SK-N-SH (cell line): Measurements from ENCODE around the gene NT5DC3. TPM values are rescaled to one million over a fixed set of nuclear protein-coding genes. Genes with fewer than 3 reads are reported as not detected.

ENCODE experiments used
- CTCF ChIA-PET: fragments of 300-600, 350-600 bp; formaldehyde crosslinking; extraction: SDS; loops from one replicate; lab custom pipeline; 2021; lab: Yijun Ruan, JAX
- POLR2A ChIA-PET: fragments of 350-600 bp; sonication (Branson Sonifier 250); formaldehyde crosslinking; extraction: SDS; loops from one replicate; lab custom pipeline; 2020; ENCODE audit warnings: antibody characterized with exemption, inconsistent platforms; lab: Yijun Ruan, JAX
- DNase-seq: peaks from one replicate; pipeline ENCODE4 v3.0.0; 2012
- H2AFZ ChIP-seq: fragments of 200-600 bp; sonication (generic); 2 replicates; pipeline ENCODE4 v1.8.1; 2016; ENCODE audit warnings: antibody characterized with exemption, mild to moderate bottlenecking, low read depth
- H3F3A ChIP-seq: fragments of 200-600 bp; sonication (generic); replicated peaks from 2 replicates; pipeline ENCODE3; 2016; ENCODE audit warnings: antibody characterized with exemption, mild to moderate bottlenecking; ENCODE audit not compliant: insufficient read depth
- H3K27ac ChIP-seq, 2 experiments: fragments of 200-500 bp in 1 of 2; fragments of 200-600 bp in 1 of 2; sonication (Bioruptor generic) in 1 of 2; sonication (generic), shearing (Covaris generic) in 1 of 2; 2 replicates each; pipeline versions ENCODE4 v1.5.1 to v1.6.1; 2014 to 2016; ENCODE audit warnings: low read depth in 2 of 2, inconsistent platforms in 1 of 2, low read length in 1 of 2, mild to moderate bottlenecking in 1 of 2, mixed read lengths in 1 of 2
- H3K27me3 ChIP-seq: fragments of 200-600 bp; sonication (generic), shearing (Covaris generic); 2 replicates; pipeline ENCODE4 v1.6.1; 2016; ENCODE audit warnings: mixed run types; ENCODE audit not compliant: insufficient read depth
- H3K36me3 ChIP-seq, 2 experiments: fragments of 200-500 bp in 1 of 2; fragments of 200-600 bp in 1 of 2; sonication (Bioruptor generic) in 1 of 2; sonication (generic) in 1 of 2; replicated peaks in 1 of 2; 2 replicates each; pipeline versions ENCODE3 to v1.5.1; 2014 to 2016; ENCODE audit warnings: low read length in 1 of 2, mild to moderate bottlenecking in 1 of 2; ENCODE audit not compliant: insufficient read depth in 2 of 2, control insufficient read depth in 1 of 2
- H3K4me1 ChIP-seq, 2 experiments: fragments of 200-500 bp in 1 of 2; fragments of 200-600 bp in 1 of 2; sonication (Bioruptor generic) in 1 of 2; sonication (generic), shearing (Covaris generic) in 1 of 2; 2 replicates each; pipeline versions ENCODE4 v1.5.1 to v1.6.1; 2014 to 2016; ENCODE audit warnings: low read depth in 1 of 2, low read length in 1 of 2, mixed run types in 1 of 2; ENCODE audit not compliant: insufficient read depth in 2 of 2, control insufficient read depth in 1 of 2
- H3K4me2 ChIP-seq: fragments of 200-600 bp; sonication (generic), shearing (Covaris generic); 2 replicates; pipeline ENCODE4 v1.6.1; 2017; ENCODE audit warnings: mixed run types
- H3K4me3 ChIP-seq, 2 experiments: fragments of 200-500 bp in 1 of 2; fragments of 200-600 bp in 1 of 2; sonication (Bioruptor generic) in 1 of 2; sonication (generic), shearing (Covaris generic) in 1 of 2; 2 replicates each; pipeline versions ENCODE4 v1.5.1 to v1.8.1; 2014 to 2016; ENCODE audit warnings: low read depth in 2 of 2, inconsistent platforms in 1 of 2, low read length in 1 of 2, mild to moderate bottlenecking in 1 of 2, mixed read lengths in 1 of 2, moderate library complexity in 1 of 2
- H3K79me2 ChIP-seq: fragments of 200-600 bp; sonication (generic); 2 replicates; pipeline ENCODE4 v1.8.1; 2017; ENCODE audit warnings: mild to moderate bottlenecking; ENCODE audit not compliant: insufficient read depth
- H3K9ac ChIP-seq: fragments of 200-600 bp; sonication (generic); 2 replicates; pipeline ENCODE4 v1.6.1; 2017; ENCODE audit warnings: mixed run types
- H3K9me2 ChIP-seq: fragments of 200-600 bp; sonication (generic); 2 replicates; pipeline ENCODE4 v1.6.1; 2017; ENCODE audit warnings: mixed run types
- H3K9me3 ChIP-seq: fragments of 200-600 bp; sonication (generic); 2 replicates; pipeline ENCODE4 v1.6.1; 2017; ENCODE audit warnings: mixed run types, mild to moderate bottlenecking, moderate library complexity
- H4K20me1 ChIP-seq: fragments of 200-600 bp; sonication (generic); 2 replicates; pipeline ENCODE4 v1.6.1; 2017; ENCODE audit warnings: mild to moderate bottlenecking, mixed run types; ENCODE audit not compliant: insufficient read depth
- CHD2 ChIP-seq: fragments of 150-350 bp; IDR thresholded peaks from 2 replicates; pipeline ENCODE4 v1.6.1; 2018; ENCODE audit warnings: low read length; ENCODE audit not compliant: partially characterized antibody
- CTCF ChIP-seq: fragments of 200-600 bp; sonication (generic); IDR thresholded peaks from 2 replicates; pipeline ENCODE4 v1.6.1; 2017; ENCODE audit warnings: antibody characterized with exemption, mild to moderate bottlenecking, moderate library complexity
- ELF1 ChIP-seq: IDR thresholded peaks from 2 replicates; pipeline ENCODE4 v1.4.0; 2012
- EP300 ChIP-seq, 2 experiments: IDR thresholded peaks; 2 replicates each; pipeline versions ENCODE4 v1.4.0 to v1.6.1; 2012; ENCODE audit warnings: borderline replicate concordance in 1 of 2, low read depth in 1 of 2, low read length in 1 of 2
- EZH2phosphoT487 ChIP-seq: fragments of 200-600 bp; sonication (generic); IDR thresholded peaks from 2 replicates; pipeline ENCODE4 v1.6.1; 2017; ENCODE audit warnings: low read depth, mixed run types, mild to moderate bottlenecking, antibody characterized with exemption, moderate library complexity, borderline replicate concordance
- FOXM1 ChIP-seq: IDR thresholded peaks from 2 replicates; pipeline ENCODE4 v1.4.0; 2012; ENCODE audit warnings: low read depth, mild to moderate bottlenecking
- JUND ChIP-seq: IDR thresholded peaks from 2 replicates; pipeline ENCODE4 v1.4.0; 2012
- MXI1 ChIP-seq: IDR thresholded peaks from 2 replicates; pipeline ENCODE4 v1.6.1; 2012; ENCODE audit warnings: mild to moderate bottlenecking, low read depth, low read length, improper control_type of control experiment
- NRF1 ChIP-seq: IDR thresholded peaks from 2 replicates; pipeline ENCODE4 v1.6.1; 2012; ENCODE audit warnings: low read depth, mild to moderate bottlenecking, low read length
- RXRA ChIP-seq: IDR thresholded peaks from 2 replicates; pipeline ENCODE4 v1.4.0; 2012; ENCODE audit warnings: low read depth, mild to moderate bottlenecking, borderline replicate concordance
- SMC3 ChIP-seq: IDR thresholded peaks from 2 replicates; pipeline ENCODE4 v1.6.1; 2012; ENCODE audit warnings: low read depth, low read length, improper control_type of control experiment
- USF2 ChIP-seq: fragments of 150-350 bp; IDR thresholded peaks from 2 replicates; pipeline ENCODE4 v1.6.1; 2017; ENCODE audit warnings: antibody characterized with exemption, low read length, low read depth, borderline replicate concordance
- ZBTB33 ChIP-seq: IDR thresholded peaks from 2 replicates; pipeline ENCODE4 v1.4.0; 2012; ENCODE audit warnings: low read depth, borderline replicate concordance
- WGBS: methylation state at CpG from one replicate; pipeline ENCODE4 v1.1.6; 2017; ENCODE audit warnings: low lambda C conversion rate; 5-methylcytosine and 5-hydroxymethylcytosine counted together
- polyA plus RNA-seq, 3 experiments: library from polyadenylated mRNA; depleted of rRNA; stranded (reverse); fragments of >200 nt; gene quantifications; 2 replicates each; pipeline ENCODE4 v1.2.3, GENCODE V29; 2012

Gene NT5DC3
- polyA plus RNA-seq, 1 of the 3 experiments (the other 2 are of a cell fraction), result 11.0 TPM

DNA sequence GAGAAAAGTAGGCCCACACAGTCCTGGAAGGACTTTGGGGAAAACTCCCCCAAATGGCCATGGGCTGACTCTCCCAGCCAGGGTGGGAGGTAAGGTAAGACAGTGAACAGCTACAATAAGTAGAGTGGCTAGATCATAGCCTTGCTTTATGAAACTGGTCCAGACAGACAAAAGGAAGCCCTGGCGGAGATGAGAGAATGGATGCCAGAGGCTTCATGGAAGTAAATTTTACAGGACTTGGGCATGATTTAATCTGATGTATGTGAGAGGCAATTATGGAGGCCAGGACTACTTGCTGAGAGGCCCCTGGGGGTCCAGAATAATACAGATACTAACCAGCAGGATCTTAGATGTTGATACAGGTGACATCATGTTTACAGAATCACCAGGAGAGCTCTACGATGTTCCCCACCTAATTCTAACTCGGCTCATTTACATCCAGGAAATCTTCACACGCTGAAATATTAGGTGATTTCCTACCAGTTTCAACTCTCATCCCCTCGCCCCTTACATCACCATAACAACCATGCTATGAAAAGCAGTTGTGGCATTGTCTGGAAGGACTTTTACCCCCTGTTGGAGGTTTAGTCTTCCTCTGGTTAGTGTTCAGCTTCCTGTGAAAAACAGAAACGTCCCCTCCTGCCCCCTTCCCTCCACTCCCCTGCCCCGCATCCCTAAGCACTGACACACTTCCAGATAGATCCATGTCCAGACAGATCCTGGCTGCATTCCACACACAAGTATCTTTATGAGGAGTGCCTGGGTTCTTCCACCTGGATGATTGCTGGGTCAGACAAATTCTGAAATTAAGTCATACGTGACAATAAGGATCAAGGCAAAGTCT is 39.5 kb upstream of the NT5DC3 start (continued):
- TF ChIP-seq CHD2 (no peak), JUND (no peak), MXI1 (no peak), FOXM1 (no peak), USF2 (no peak), SMC3 (no peak)

- Histone ChIP-seq H3K9me3 (no peaks in the 10 kb centered on the region), H3K4me3 (no peak overlapping the region), H3F3A (no peaks in the 10 kb centered on the region), H3K79me2 (no peaks in the 10 kb centered on the region), H3K9ac (no peak overlapping the region), H3K36me3 (no peaks in the 10 kb centered on the region)
- 25% methylated on average over 2 of the region's 2 CpGs for WGBS
- TF ChIP-seq ZBTB33 (no peak), CHD2 (no peak)
- TF ChIP-seq, all 33 proteins: peak for 0
- H2AFZ ChIP-seq, result no peak overlapping the region
- POLR2A ChIA-PET, result no interaction called here
- no peaks in the 10 kb centered on the region for H3K9me2 ChIP-seq
- no peak overlapping the region for H3K27ac ChIP-seq
- no peak overlapping the region for H3K4me2 ChIP-seq
- DNase-seq, result no peak
- H3K4me1 ChIP-seq, result peaks cover 0 to 9% of the 10 kb centered on the region in 2 experiments; a peak in 2 of 4 replicates
- H3K27me3 ChIP-seq, result no peaks in the 10 kb centered on the region
- no peaks in the 10 kb centered on the region for H4K20me1 ChIP-seq
- CTCF ChIA-PET, result interaction anchor here (1.0 to 4.5 kb wide), 2 partner anchors 109 to 229 kb away, joined by 5 to 28 read pairs; no protein-coding TSS in a partner anchor
Measured at GRCh38 chr12:103879878-103880277, 38.8 kb upstream of the NT5DC3 start.

DNA sequence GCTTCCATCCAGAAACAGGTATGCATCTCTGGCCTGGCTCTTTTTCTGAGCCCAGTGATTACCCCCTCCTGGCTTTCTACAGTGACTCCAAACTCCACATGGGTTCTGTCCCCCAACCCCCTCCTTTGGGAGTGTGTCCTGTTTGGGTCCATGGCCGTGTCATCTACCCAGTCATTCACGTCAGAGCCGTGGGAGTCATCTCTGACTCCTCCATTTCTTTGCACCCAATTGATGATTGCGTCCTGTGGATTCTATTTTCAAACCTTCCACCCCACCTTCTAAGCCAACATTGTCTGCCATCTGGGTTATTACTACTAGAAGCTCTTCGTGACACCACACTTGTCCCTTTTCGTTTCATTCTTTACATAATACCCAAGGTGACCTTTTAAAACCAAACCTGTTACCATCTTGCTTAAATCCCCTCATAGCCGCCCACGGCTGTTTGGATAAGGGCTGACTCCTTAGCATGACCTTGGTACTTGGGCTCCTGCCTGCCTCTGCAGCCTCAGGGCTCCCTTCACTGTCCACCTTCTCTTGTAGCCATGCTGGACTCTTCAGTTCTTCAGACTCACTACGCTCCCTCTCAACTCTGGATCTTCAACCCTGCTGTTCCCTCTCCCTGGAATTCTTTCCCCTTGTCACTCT is 38.1 kb upstream of the NT5DC3 start:
- H3K4me1 ChIP-seq, result peaks cover 0 to 7% of the 10 kb centered on the region in 2 experiments; a peak in 2 of 4 replicates
- TF ChIP-seq NRF1 (no peak), EP300 (IDR thresholded peaks at IDR 0.05; ENCODE audit: borderline replicate concordance in 1 of 2, low read depth in 1 of 2, low read length in 1 of 2) (no peak), EZH2phosphoT487 (no peak), CTCF (no peak), RXRA (no peak), ELF1 (no peak), ZBTB33 (no peak)
- TF ChIP-seq, all 33 proteins: peak for 0
- H3K79me2 ChIP-seq, result no peaks in the 10 kb centered on the region
- no peaks in the 10 kb centered on the region for H3K27me3 ChIP-seq
- H3K27ac ChIP-seq, result no peak overlapping the region
- no peak for DNase-seq
- H3K9me2 ChIP-seq, result no peaks in the 10 kb centered on the region
- H3K36me3 ChIP-seq, result no peaks in the 10 kb centered on the region
- H2AFZ ChIP-seq, result no peak overlapping the region
- no peaks in the 10 kb centered on the region for H3K9me3 ChIP-seq
- no peak overlapping the region for H3K9ac ChIP-seq
- H4K20me1 ChIP-seq, result no peaks in the 10 kb centered on the region
- no peak overlapping the region for H3K4me3 ChIP-seq
- 81% methylated on average over 9 of the region's 9 CpGs for WGBS
- no peak overlapping the region for H3K4me2 ChIP-seq
- POLR2A ChIA-PET, result no interaction called here
- CTCF ChIA-PET, result interaction anchor here (1.0 to 4.5 kb wide), 7 partner anchors 10 to 248 kb away, joined by 3 to 28 read pairs (median 4); no protein-coding TSS in a partner anchor
- no peaks in the 10 kb centered on the region for H3F3A ChIP-seq
